Hepatocyte (in vitro differentiated cells): ENCODE measurements around the gene RALGDS. TPM values are rescaled to one million over a fixed set of nuclear protein-coding genes. Genes with fewer than 3 reads are reported as not detected.
A peak's percentile ranks its signal among the peaks of the same experiment; 100 is the strongest.

Experiments used
- DNase-seq: peaks from one replicate; pipeline ENCODE4 v3.0.0-alpha.2; 2016; ENCODE audit warnings: low spot score
- H2AFZ ChIP-seq: fragments of 200-600 bp; sonication (generic); 2 replicates; pipeline ENCODE4 v1.6.0; 2016; ENCODE audit warnings: antibody characterized with exemption, mild to moderate bottlenecking
- H3K27ac ChIP-seq: fragments of 200-600 bp; sonication (generic); 2 replicates; pipeline ENCODE4 v1.5.1; 2016; ENCODE audit warnings: mild to moderate bottlenecking
- H3K27me3 ChIP-seq: fragments of 200-600 bp; sonication (generic); 2 replicates; pipeline ENCODE4 v1.6.1; 2016
- H3K36me3 ChIP-seq: fragments of 200-600 bp; sonication (generic); replicated peaks from 2 replicates; pipeline ENCODE4 v1.5.1; 2016; ENCODE audit warnings: low read depth; ENCODE audit not compliant: insufficient read depth
- H3K4me1 ChIP-seq: fragments of 200-600 bp; sonication (generic); 2 replicates; pipeline ENCODE4 v1.5.1; 2016; ENCODE audit warnings: mild to moderate bottlenecking, moderate library complexity; ENCODE audit not compliant: insufficient read depth
- H3K4me2 ChIP-seq: fragments of 200-600 bp; sonication (generic); 2 replicates; pipeline ENCODE4 v1.6.0; 2016
- H3K4me3 ChIP-seq: fragments of 200-600 bp; sonication (generic); 2 replicates; pipeline ENCODE4 v1.5.1; 2016; ENCODE audit warnings: mild to moderate bottlenecking
- H3K79me2 ChIP-seq: fragments of 200-600 bp; sonication (generic); 2 replicates; pipeline ENCODE4 v1.6.0; 2017; ENCODE audit warnings: mild to moderate bottlenecking
- H3K9me2 ChIP-seq: fragments of 200-600 bp; sonication (generic); replicated peaks from 2 replicates; pipeline ENCODE4 v1.6.0; 2017; ENCODE audit warnings: mild to moderate bottlenecking; ENCODE audit not compliant: insufficient read depth
- H3K9me3 ChIP-seq: fragments of 200-600 bp; sonication (generic); 2 replicates; pipeline ENCODE4 v1.5.1; 2016; ENCODE audit warnings: low read depth, mild to moderate bottlenecking
- H4K20me1 ChIP-seq: fragments of 200-600 bp; sonication (generic); 2 replicates; pipeline ENCODE4 v1.6.0; 2016; ENCODE audit warnings: mild to moderate bottlenecking; ENCODE audit not compliant: insufficient read depth, poor library complexity, severe bottlenecking
- EZH2 ChIP-seq: fragments of 200-600 bp; sonication (generic); IDR thresholded peaks from 2 replicates; pipeline ENCODE4 v1.6.1; 2016; ENCODE audit warnings: antibody characterized with exemption, mild to moderate bottlenecking, borderline replicate concordance
- EZH2phosphoT487 ChIP-seq: fragments of 200-600 bp; sonication (generic); IDR thresholded peaks from one replicate; pipeline ENCODE4 v1.6.1; 2018; ENCODE audit warnings: antibody characterized with exemption, mild to moderate bottlenecking, low read depth, moderate library complexity; ENCODE audit not compliant: unreplicated experiment, severe bottlenecking
- WGBS: methylation state at CpG from one replicate; pipeline ENCODE4 v1.1.6; 2016; ENCODE audit warnings: low lambda C conversion rate; ENCODE audit errors: missing lambda C conversion rate; 5-methylcytosine and 5-hydroxymethylcytosine counted together
- polyA plus RNA-seq: library from polyadenylated mRNA; unstranded; fragments of >200 nt; fragmentation: Nextera tagmentation; extraction: Ambion mirVana; gene quantifications from 2 replicates; pipeline ENCODE4 v1.2.1, GENCODE V29; 2016
- total RNA-seq: library from RNA; depleted of rRNA; stranded (reverse); fragments of >200 nt; gene quantifications from 2 replicates; pipeline ENCODE4 v1.2.3, GENCODE V29; 2014
- TF ChIP-seq, protein P1 (sequence below): fragments of 200-600 bp; sonication (generic); IDR thresholded peaks from 2 replicates; pipeline ENCODE4 v1.5.1; 2016; ENCODE audit warnings: antibody characterized with exemption, mild to moderate bottlenecking; ENCODE audit not compliant: poor library complexity

RALGDS gene
- total and polyA plus RNA-seq, 2 experiments from 2014 or later, result 26.9 to 48.0 TPM

DNA sequence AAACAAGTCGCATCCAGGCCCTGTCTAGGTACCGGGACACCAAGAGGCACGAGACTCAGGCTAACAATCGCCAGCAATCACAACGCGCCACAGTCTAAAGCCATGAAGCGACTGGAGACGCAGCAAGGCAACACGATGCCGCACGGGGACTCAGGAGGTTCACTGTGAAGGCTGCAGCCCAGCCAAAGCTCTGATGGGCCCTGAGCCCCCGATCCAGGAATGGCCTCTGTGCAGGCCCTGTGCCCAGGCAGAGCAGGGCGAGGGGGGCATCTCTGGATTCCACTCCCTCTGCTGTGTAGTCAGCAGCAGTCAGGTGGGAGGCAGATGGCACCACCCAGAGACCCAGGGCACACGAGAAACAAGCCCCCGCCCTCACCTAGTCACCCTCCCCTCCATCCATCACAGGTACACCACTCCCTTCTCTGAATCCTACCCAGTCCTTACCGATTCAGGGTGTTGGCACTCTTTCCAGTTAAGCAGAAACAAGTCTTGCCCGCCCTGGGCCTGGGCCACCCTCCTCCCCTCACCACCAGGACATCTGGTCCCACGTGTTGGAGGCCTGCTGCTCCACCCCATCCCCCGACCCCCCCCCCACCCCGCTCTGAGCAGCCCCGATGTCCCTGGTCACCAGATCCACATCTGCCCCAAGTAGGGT, 1.1 kb downstream of the RALGDS start:
- Histone ChIP-seq H3K4me3 (peak overlapping the region; percentile 87), H4K20me1 (peaks cover 45% of the 10 kb centered on the region), H3K27me3 (no peaks in the 10 kb centered on the region), H3K27ac (peak overlapping the region; percentile 83), H3K79me2 (peaks cover 50% of the 10 kb centered on the region), H3K4me1 (peaks cover 45% of the 10 kb centered on the region), H3K9me2 (no peaks in the 10 kb centered on the region), H3K9me3 (no peaks in the 10 kb centered on the region), H3K36me3 (no peaks in the 10 kb centered on the region), H3K4me2 (peak overlapping the region; percentile 100), H2AFZ (no peak overlapping the region)
- DNase-seq, result no peak
- TF ChIP-seq EZH2, result no peak
- TF ChIP-seq EZH2phosphoT487, result no peak
- TF ChIP-seq, protein P1, sequence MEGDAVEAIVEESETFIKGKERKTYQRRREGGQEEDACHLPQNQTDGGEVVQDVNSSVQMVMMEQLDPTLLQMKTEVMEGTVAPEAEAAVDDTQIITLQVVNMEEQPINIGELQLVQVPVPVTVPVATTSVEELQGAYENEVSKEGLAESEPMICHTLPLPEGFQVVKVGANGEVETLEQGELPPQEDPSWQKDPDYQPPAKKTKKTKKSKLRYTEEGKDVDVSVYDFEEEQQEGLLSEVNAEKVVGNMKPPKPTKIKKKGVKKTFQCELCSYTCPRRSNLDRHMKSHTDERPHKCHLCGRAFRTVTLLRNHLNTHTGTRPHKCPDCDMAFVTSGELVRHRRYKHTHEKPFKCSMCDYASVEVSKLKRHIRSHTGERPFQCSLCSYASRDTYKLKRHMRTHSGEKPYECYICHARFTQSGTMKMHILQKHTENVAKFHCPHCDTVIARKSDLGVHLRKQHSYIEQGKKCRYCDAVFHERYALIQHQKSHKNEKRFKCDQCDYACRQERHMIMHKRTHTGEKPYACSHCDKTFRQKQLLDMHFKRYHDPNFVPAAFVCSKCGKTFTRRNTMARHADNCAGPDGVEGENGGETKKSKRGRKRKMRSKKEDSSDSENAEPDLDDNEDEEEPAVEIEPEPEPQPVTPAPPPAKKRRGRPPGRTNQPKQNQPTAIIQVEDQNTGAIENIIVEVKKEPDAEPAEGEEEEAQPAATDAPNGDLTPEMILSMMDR, result no peak
- 59% methylated on average over 17 of the region's 21 CpGs for WGBS

DNA sequence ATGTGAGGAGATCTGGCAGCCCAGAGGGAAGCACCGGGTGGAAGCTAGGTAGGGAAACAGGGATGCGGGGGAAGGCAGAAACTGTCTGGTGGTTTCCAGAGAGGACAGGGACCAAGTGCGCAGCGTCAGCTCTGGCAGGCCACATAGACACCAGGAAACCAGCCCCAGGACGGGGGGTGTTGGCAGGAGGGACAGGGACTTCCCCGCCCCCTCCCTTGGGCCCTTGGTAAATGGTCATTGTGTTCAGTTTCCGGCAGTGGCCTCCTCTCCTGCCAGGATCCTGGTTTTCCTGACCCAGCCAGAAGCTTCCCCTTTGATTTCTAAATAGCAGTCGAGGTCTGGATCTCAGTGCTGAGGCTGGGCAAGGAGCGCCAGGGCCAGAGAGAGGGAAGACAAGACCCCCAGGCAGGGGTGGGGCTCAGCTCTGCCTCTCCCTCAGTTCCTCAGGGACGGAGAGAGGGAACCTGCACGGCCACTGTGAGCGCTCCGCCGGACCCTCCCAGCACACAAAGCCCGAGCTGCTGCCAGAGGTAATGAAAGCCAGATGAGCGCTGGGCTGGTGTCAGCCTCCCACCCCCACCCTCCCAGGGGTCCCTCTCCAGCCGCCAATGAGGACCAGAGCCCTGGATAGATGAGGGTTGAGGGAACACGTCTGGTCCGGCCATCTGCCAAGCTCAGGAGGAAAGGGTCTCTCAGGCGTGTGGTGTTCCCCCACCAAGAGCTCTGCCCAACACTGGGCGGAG, 1.8 kb downstream of the RALGDS start:
- H3K9me2 ChIP-seq, result no peaks in the 10 kb centered on the region
- 59% methylated on average over 18 of the region's 21 CpGs for WGBS
- H3K4me2 ChIP-seq, result peak overlapping the region; percentile 100
- TF ChIP-seq EZH2 (no peak), EZH2phosphoT487 (no peak)
- TF ChIP-seq, protein P1, result no peak
- H3K36me3 ChIP-seq, result no peaks in the 10 kb centered on the region
- no peaks in the 10 kb centered on the region for H3K9me3 ChIP-seq
- H3K79me2 ChIP-seq, result peaks cover 56% of the 10 kb centered on the region
- H2AFZ ChIP-seq, result no peak overlapping the region
- peaks cover 52% of the 10 kb centered on the region for H3K4me1 ChIP-seq
- H3K4me3 ChIP-seq, result no peak overlapping the region
- peaks cover 52% of the 10 kb centered on the region for H4K20me1 ChIP-seq
- H3K27ac ChIP-seq, result peak overlapping the region; percentile 83
- H3K27me3 ChIP-seq, result no peaks in the 10 kb centered on the region
- DNase-seq, result peak; percentile 59

DNA sequence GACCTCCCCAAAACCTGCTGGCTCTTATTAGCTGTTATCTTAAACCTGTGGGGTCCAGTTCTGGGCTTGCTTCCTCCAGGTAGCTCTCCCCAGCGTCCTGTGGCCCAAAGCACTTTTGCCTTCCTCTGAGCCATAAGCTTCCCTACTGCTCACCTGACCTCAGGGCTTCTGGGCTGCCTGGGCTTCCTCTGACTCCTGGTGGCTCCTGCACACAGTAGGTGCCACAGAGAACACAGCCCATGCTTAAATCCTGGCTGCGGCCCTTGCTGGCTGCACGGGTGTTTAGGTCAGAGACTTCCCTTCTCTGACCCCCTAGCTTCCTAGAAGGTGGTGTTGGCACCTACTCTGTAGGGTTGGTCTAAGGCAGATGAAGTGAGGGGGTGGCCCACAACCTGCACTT, 2.5 kb downstream of the RALGDS start:
- H3K9me2 ChIP-seq, result no peaks in the 10 kb centered on the region
- H3K4me3 ChIP-seq, result no peak overlapping the region
- H2AFZ ChIP-seq, result no peak overlapping the region
- DNase-seq, result no peak
- peak overlapping the region; percentile 100 for H3K4me2 ChIP-seq
- no peaks in the 10 kb centered on the region for H3K27me3 ChIP-seq
- H3K9me3 ChIP-seq, result no peaks in the 10 kb centered on the region
- H4K20me1 ChIP-seq, result peaks cover 56% of the 10 kb centered on the region
- TF ChIP-seq EZH2 (no peak), EZH2phosphoT487 (no peak)
- TF ChIP-seq, protein P1, result no peak
- peaks cover 59% of the 10 kb centered on the region for H3K4me1 ChIP-seq
- H3K79me2 ChIP-seq, result peaks cover 63% of the 10 kb centered on the region
- H3K27ac ChIP-seq, result peak overlapping the region; percentile 83
- H3K36me3 ChIP-seq, result no peaks in the 10 kb centered on the region
- WGBS, result 89% methylated on average over 3 of the region's 3 CpGs
